ENCODE measurements around the gene ADGRV1. TPM values are rescaled to one million over a fixed set of nuclear protein-coding genes. Genes with fewer than 3 reads are reported as not detected.

ADGRV1 gene
- total and polyA plus RNA-seq, 4 donors, result 0.36 to 0.64 (median 0.50) TPM

Other genes starting within 250 kb of the ADGRV1 start
- 10 to 100 TPM; 15.3 to 16.9 TPM for gene CETN3, start 149.0 kb upstream of the ADGRV1 start, total RNA-seq
- gene CETN3, start 149.0 kb upstream of the ADGRV1 start, polyA plus RNA-seq, result 10 to 100 TPM; 12.6 to 25.7 TPM
- gene MBLAC2, start 84.0 kb upstream of the ADGRV1 start, total RNA-seq, result 1 to 10 TPM; 3.0 to 5.8 TPM
- gene MBLAC2, start 84.0 kb upstream of the ADGRV1 start, polyA plus RNA-seq, result 1 to 10 TPM; 1.1 to 3.1 TPM
- 1 to 10 TPM; 1.0 to 1.5 TPM for gene POLR3G, start 83.9 kb upstream of the ADGRV1 start, total RNA-seq
- under 1 TPM; 0.08 to 0.25 TPM for gene POLR3G, start 83.9 kb upstream of the ADGRV1 start, polyA plus RNA-seq
- 10 to 100 TPM; 24.7 to 29.7 TPM for gene LYSMD3, start 29.2 kb upstream of the ADGRV1 start, total RNA-seq
- 10 to 100 TPM in 1 of 2 donors, 1 to 10 TPM in 1; 9.6 to 12.6 TPM for gene LYSMD3, start 29.2 kb upstream of the ADGRV1 start, polyA plus RNA-seq

All from aorta (tissue), 4 donors.